ENCODE measurements around the gene KREMEN2. TPM values are rescaled to one million over a fixed set of nuclear protein-coding genes. Genes with fewer than 3 reads are reported as not detected.

KREMEN2 gene
- total RNA-seq, 2 experiments from 2014 or later, result not detected

GRCh38 chr16:2999929-3000328 lies 35.9 kb downstream of the KREMEN2 start:
- TF ChIP-seq CTCF (IDR thresholded peaks at IDR 0.05), result no peak
- H3K36me3 ChIP-seq (ENCODE audit: insufficient read depth, low read length), result no peaks in the 10 kb centered on the region
- no peak overlapping the region for H3K27ac Mint-ChIP-seq
- peaks cover 7% of the 10 kb centered on the region for H3K4me1 ChIP-seq (ENCODE audit: insufficient read depth, low read length)
- no peak overlapping the region for H3K4me3 Mint-ChIP-seq
- ChIA-PET POLR2A (interaction anchor here (0.5 to 2.0 kb wide), 2 partner anchors 23 to 718 kb away, joined by 3 to 5 read pairs; no protein-coding TSS in a partner anchor), CTCF (interaction anchor here (11.4 kb wide), 1 partner anchor 30 kb away, joined by 181 read pairs; no protein-coding TSS in a partner anchor)
- H3K36me3 Mint-ChIP-seq (ENCODE audit: low read depth), result no peaks in the 10 kb centered on the region
- H3K9me3 Mint-ChIP-seq, result no peaks in the 10 kb centered on the region
- no peaks in the 10 kb centered on the region for H3K9me3 ChIP-seq (ENCODE audit: control insufficient read depth in 1 of 2, insufficient read depth in 1 of 2, low read length in 2 of 2)
- H3K4me1 Mint-ChIP-seq (ENCODE audit: low read depth), result peaks cover 8% of the 10 kb centered on the region
- intact Hi-C loops (cut with DNase I, micrococcal nuclease), result loop anchor here in 1 of 2 experiments (5.0 kb wide), 2 partner anchors 57 to 167 kb away; no protein-coding TSS in a partner anchor
- H3K27ac ChIP-seq (ENCODE audit: low read depth in 1 of 2, low read length in 2 of 2), result no peak overlapping the region
- ATAC-seq (ENCODE audit: poor library complexity), result no peak
- no peak overlapping the region for H3K4me3 ChIP-seq (ENCODE audit: low read length)
- peaks cover 0 to 3% of the 10 kb centered on the region in 2 experiments for H3K27me3 ChIP-seq (ENCODE audit: control insufficient read depth in 1 of 2, insufficient read depth in 2 of 2, low read length in 2 of 2)
- peaks cover 11% of the 10 kb centered on the region for H3K27me3 Mint-ChIP-seq
- no peak for DNase-seq

DNA sequence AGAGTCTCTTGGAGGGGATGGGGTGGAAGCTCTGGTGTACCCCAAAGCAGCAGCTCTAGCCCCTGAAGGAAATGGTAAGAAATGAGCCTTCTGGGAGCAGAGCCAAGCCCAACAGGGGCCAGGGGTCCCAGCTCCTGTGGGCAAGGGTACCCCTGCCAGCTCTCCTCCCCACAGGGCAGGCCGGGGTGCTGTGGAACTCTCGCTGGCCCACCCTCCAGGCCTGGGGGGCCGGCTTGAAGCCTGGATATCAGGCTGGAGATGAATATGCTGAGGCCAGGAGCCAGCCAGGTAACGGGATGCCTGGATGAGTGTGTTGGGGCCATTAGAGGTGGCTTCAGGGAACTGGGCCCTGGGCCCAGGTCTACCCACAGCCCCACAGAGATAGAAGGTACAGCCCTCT lies 36.5 kb downstream of the KREMEN2 start:
- no peaks in the 10 kb centered on the region for H3K36me3 ChIP-seq (ENCODE audit: insufficient read depth, low read length)
- H3K27me3 Mint-ChIP-seq, result peaks cover 12% of the 10 kb centered on the region
- no peak overlapping the region for H3K4me3 ChIP-seq (ENCODE audit: low read length)
- no peak for TF ChIP-seq CTCF (IDR thresholded peaks at IDR 0.05)
- ATAC-seq (ENCODE audit: poor library complexity) (no peak), DNase-seq (no peak)
- no peaks in the 10 kb centered on the region for H3K9me3 Mint-ChIP-seq
- peaks cover 9% of the 10 kb centered on the region for H3K4me1 ChIP-seq (ENCODE audit: insufficient read depth, low read length)
- no peak overlapping the region for H3K4me3 Mint-ChIP-seq
- intact Hi-C loops (cut with DNase I, micrococcal nuclease), result loop anchor here in 1 of 2 experiments (5.0 kb wide), 2 partner anchors 57 to 167 kb away; no protein-coding TSS in a partner anchor
- H3K9me3 ChIP-seq (ENCODE audit: control insufficient read depth in 1 of 2, insufficient read depth in 1 of 2, low read length in 2 of 2), result no peaks in the 10 kb centered on the region
- no peak overlapping the region for H3K27ac ChIP-seq (ENCODE audit: low read depth in 1 of 2, low read length in 2 of 2)
- no peaks in the 10 kb centered on the region for H3K36me3 Mint-ChIP-seq (ENCODE audit: low read depth)
- POLR2A ChIA-PET, result interaction anchor here (0.5 to 2.0 kb wide), 3 partner anchors 22 to 717 kb away, joined by 3 to 5 read pairs (median 5); no protein-coding TSS in a partner anchor
- peaks cover 0 to 3% of the 10 kb centered on the region in 2 experiments for H3K27me3 ChIP-seq (ENCODE audit: control insufficient read depth in 1 of 2, insufficient read depth in 2 of 2, low read length in 2 of 2)
- peaks cover 10% of the 10 kb centered on the region for H3K4me1 Mint-ChIP-seq (ENCODE audit: low read depth)
- no peak overlapping the region for H3K27ac Mint-ChIP-seq
- CTCF ChIA-PET, result interaction anchor here (11.4 kb wide), 1 partner anchor 29 kb away, joined by 181 read pairs; no protein-coding TSS in a partner anchor

DNA sequence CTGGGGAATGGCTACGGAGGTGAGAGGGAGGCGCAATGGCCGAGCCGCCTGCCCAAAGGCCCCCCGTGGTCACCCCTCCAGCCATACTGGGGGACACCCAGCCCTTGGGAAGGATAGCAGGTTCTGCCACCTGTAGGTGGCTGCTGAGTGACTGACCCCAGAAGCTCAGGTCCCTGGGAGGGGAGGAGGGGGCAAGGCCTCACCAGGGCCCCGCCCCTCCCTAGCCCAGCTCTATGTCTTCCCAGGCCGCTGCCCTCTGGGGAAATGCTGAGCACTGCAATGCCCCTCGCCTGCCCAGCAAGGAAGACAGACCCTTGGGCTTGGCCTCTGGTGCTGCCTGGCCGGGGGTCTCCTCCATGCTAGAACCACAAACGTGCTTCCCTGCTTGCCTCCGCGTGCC lies 37.2 kb downstream of the KREMEN2 start:
- H3K4me3 ChIP-seq (ENCODE audit: low read length), result no peak overlapping the region
- H3K4me3 Mint-ChIP-seq, result no peak overlapping the region
- ChIA-PET CTCF (interaction anchor here (2.9 to 11.4 kb wide), 2 partner anchors 19 to 28 kb away, joined by 38 to 181 read pairs; partner anchors contain the start of gene TNFRSF12A), POLR2A (interaction anchor here (2.0 kb wide), 2 partner anchors 22 to 27 kb away, joined by 5 read pairs; no protein-coding TSS in a partner anchor)
- no peak for DNase-seq
- peaks cover 0 to 3% of the 10 kb centered on the region in 2 experiments for H3K27me3 ChIP-seq (ENCODE audit: control insufficient read depth in 1 of 2, insufficient read depth in 2 of 2, low read length in 2 of 2)
- peaks cover 10% of the 10 kb centered on the region for H3K4me1 Mint-ChIP-seq (ENCODE audit: low read depth)
- H3K27ac ChIP-seq (ENCODE audit: low read depth in 1 of 2, low read length in 2 of 2), result no peak overlapping the region
- intact Hi-C loops (cut with DNase I, micrococcal nuclease), result loop anchor here in 1 of 2 experiments (5.0 kb wide), 2 partner anchors 56 to 166 kb away; no protein-coding TSS in a partner anchor
- no peak for TF ChIP-seq CTCF (IDR thresholded peaks at IDR 0.05)
- H3K36me3 ChIP-seq (ENCODE audit: insufficient read depth, low read length), result no peaks in the 10 kb centered on the region
- no peaks in the 10 kb centered on the region for H3K9me3 Mint-ChIP-seq
- no peaks in the 10 kb centered on the region for H3K36me3 Mint-ChIP-seq (ENCODE audit: low read depth)
- no peak for ATAC-seq (ENCODE audit: poor library complexity)
- no peaks in the 10 kb centered on the region for H3K9me3 ChIP-seq (ENCODE audit: control insufficient read depth in 1 of 2, insufficient read depth in 1 of 2, low read length in 2 of 2)
- H3K4me1 ChIP-seq (ENCODE audit: insufficient read depth, low read length), result peaks cover 9% of the 10 kb centered on the region
- no peak overlapping the region for H3K27ac Mint-ChIP-seq
- H3K27me3 Mint-ChIP-seq, result peaks cover 12% of the 10 kb centered on the region
